ENCODE results near the gene KRTAP4-8. TPM values are rescaled to one million over a fixed set of nuclear protein-coding genes. Genes with fewer than 3 reads are reported as not detected.
"Not testable (repeated sequence)": the region's sequence is repeated elsewhere in the genome, so short reads cannot be mapped to it uniquely, and the experiment has no call there.

Gene KRTAP4-8
- total and polyA plus RNA-seq, 4 donors, result not detected

GRCh38 chr17:41140360-41141131 is 42.6 kb upstream of the KRTAP4-8 start, which contains the start of gene KRTAP4-6:
TSS of gene KRTAP4-6 (minus strand) at chr17:41140544. CDS start at chr17:41140487, 57 bp downstream.
- no peak within 1 kb of the TSS for H3K27ac ChIP-seq (ENCODE audit: low read depth in 1 of 2, low read length in 2 of 2)
- H3K36me3 ChIP-seq (ENCODE audit: control insufficient read depth in 4 of 4, insufficient read depth in 3 of 4, low read depth in 1 of 4, low read length in 3 of 4), result no peaks in the 10 kb centered on the region
- H3K4me3 ChIP-seq (ENCODE audit: low read depth in 1 of 3, low read length in 3 of 3), result no peak within 1 kb of the TSS
- no peaks in the 10 kb centered on the region for H3K4me1 ChIP-seq (ENCODE audit: control insufficient read depth in 4 of 4, insufficient read depth in 4 of 4, low read length in 3 of 4)
- TF ChIP-seq YY1 (IDR thresholded peaks at IDR 0.05), result no peak
- DNase-seq (ENCODE audit: low spot score), result no peak
- H3K9ac ChIP-seq (ENCODE audit: low read depth in 1 of 2, low read length in 2 of 2), result no peak within 1 kb of the TSS
- H3K27me3 ChIP-seq (ENCODE audit: control insufficient read depth in 4 of 4, insufficient read depth in 4 of 4, low read length in 3 of 4), result peaks cover 0 to 4% (median under 1%) of the 10 kb centered on the region in 4 donors
- 82% methylated on average over 6 of the region's 6 CpGs for WGBS
- H3K9me3 ChIP-seq (ENCODE audit: control insufficient read depth in 4 of 4, low read length in 3 of 4), result peaks cover 5 to 27% (median 11%) of the 10 kb centered on the region in 4 donors

GRCh38 chr17:41139865-41140264 is 41.9 kb upstream of the KRTAP4-8 start:
- H3K27ac ChIP-seq (ENCODE audit: low read depth in 1 of 2, low read length in 2 of 2); DNase-seq (ENCODE audit: low spot score); H3K9ac ChIP-seq (ENCODE audit: low read depth in 1 of 2, low read length in 2 of 2); H3K4me3 ChIP-seq (ENCODE audit: low read depth in 1 of 3, low read length in 3 of 3); H3K27me3 ChIP-seq (ENCODE audit: control insufficient read depth in 4 of 4, insufficient read depth in 4 of 4, low read length in 3 of 4); H3K36me3 ChIP-seq (ENCODE audit: control insufficient read depth in 4 of 4, insufficient read depth in 3 of 4, low read depth in 1 of 4, low read length in 3 of 4); H3K4me1 ChIP-seq (ENCODE audit: control insufficient read depth in 4 of 4, insufficient read depth in 4 of 4, low read length in 3 of 4): not testable (repeated sequence)
- 84% methylated on average over 12 of the region's 12 CpGs for WGBS
- H3K9me3 ChIP-seq (ENCODE audit: control insufficient read depth in 4 of 4, low read length in 3 of 4), result peaks cover 5 to 27% (median 11%) of the 10 kb centered on the region in 4 donors

DNA sequence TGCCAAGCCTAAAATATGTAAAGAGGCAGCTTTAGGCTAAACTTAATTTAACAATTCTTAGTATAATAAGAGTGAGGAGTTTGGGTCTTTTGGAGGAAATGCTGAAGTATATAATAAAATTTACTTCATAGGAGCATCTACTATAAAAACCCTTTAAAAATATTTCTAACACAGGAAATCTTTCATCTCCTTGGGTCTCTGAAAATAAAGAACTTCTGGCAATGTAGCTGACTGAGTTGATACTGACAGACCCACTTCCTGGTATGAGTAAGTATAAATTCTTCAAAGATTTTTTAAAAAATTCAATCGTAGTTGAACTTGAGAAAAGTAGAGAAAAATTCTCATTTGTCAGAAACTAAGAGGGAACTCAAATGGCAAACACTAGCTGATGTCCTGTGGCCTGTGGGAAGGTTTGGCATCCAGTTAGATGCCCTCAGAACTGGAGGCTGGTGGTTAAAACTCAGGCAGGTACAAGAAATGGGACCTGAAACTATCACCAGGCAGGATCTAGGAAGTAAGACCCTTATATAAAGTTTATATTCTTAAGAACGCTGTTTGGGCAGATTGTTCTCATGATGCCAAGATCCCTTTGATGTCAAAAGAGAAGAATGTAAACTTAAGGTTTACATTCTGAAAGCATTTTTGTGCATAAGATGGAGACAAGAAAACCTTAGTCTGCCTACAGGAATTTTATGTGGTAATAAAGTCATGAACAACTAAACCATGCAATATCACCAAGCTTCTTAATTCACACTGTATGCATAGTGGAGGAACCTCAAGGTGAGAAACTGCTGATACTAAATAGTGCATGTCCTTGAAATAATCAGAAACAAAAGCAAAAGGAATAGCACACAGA is 36.2 kb upstream of the KRTAP4-8 start:
- Histone ChIP-seq H3K36me3 (ENCODE audit: control insufficient read depth in 4 of 4, insufficient read depth in 3 of 4, low read depth in 1 of 4, low read length in 3 of 4) (no peaks in the 10 kb centered on the region), H3K27ac (ENCODE audit: low read depth in 1 of 2, low read length in 2 of 2) (no peak overlapping the region), H3K27me3 (ENCODE audit: control insufficient read depth in 4 of 4, insufficient read depth in 4 of 4, low read length in 3 of 4) (peaks cover 0 to 2% (median 0%) of the 10 kb centered on the region in 4 donors), H3K4me1 (ENCODE audit: control insufficient read depth in 4 of 4, insufficient read depth in 4 of 4, low read length in 3 of 4) (no peaks in the 10 kb centered on the region), H3K9me3 (ENCODE audit: control insufficient read depth in 4 of 4, low read length in 3 of 4) (peaks cover 0 to 4% (median 0%) of the 10 kb centered on the region in 4 donors), H3K9ac (ENCODE audit: low read depth in 1 of 2, low read length in 2 of 2) (no peak overlapping the region), H3K4me3 (ENCODE audit: low read depth in 1 of 3, low read length in 3 of 3) (no peak overlapping the region)
- DNase-seq (ENCODE audit: low spot score), result no peak
- 76% methylated on average over 2 of the region's 2 CpGs for whole genome bisulfite sequencing
- no peak for TF ChIP-seq SP1 (IDR thresholded peaks at IDR 0.05)
- TF ChIP-seq, protein P1, sequence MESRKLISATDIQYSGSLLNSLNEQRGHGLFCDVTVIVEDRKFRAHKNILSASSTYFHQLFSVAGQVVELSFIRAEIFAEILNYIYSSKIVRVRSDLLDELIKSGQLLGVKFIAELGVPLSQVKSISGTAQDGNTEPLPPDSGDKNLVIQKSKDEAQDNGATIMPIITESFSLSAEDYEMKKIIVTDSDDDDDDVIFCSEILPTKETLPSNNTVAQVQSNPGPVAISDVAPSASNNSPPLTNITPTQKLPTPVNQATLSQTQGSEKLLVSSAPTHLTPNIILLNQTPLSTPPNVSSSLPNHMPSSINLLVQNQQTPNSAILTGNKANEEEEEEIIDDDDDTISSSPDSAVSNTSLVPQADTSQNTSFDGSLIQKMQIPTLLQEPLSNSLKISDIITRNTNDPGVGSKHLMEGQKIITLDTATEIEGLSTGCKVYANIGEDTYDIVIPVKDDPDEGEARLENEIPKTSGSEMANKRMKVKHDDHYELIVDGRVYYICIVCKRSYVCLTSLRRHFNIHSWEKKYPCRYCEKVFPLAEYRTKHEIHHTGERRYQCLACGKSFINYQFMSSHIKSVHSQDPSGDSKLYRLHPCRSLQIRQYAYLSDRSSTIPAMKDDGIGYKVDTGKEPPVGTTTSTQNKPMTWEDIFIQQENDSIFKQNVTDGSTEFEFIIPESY (IDR thresholded peaks at IDR 0.05), result no peak
- no peak for TF ChIP-seq FOXA1 (IDR thresholded peaks at IDR 0.05)

GRCh38 chr17:41131979-41132378 is 34.0 kb upstream of the KRTAP4-8 start:
- Histone ChIP-seq H3K4me3 (ENCODE audit: low read depth in 1 of 3, low read length in 3 of 3) (no peak overlapping the region), H3K27me3 (ENCODE audit: control insufficient read depth in 4 of 4, insufficient read depth in 4 of 4, low read length in 3 of 4) (peaks cover 0 to 2% (median 0%) of the 10 kb centered on the region in 4 donors), H3K27ac (ENCODE audit: low read depth in 1 of 2, low read length in 2 of 2) (no peak overlapping the region), H3K9ac (ENCODE audit: low read depth in 1 of 2, low read length in 2 of 2) (no peak overlapping the region), H3K9me3 (ENCODE audit: control insufficient read depth in 4 of 4, low read length in 3 of 4) (no peaks in the 10 kb centered on the region), H3K36me3 (ENCODE audit: control insufficient read depth in 4 of 4, insufficient read depth in 3 of 4, low read depth in 1 of 4, low read length in 3 of 4) (no peaks in the 10 kb centered on the region), H3K4me1 (ENCODE audit: control insufficient read depth in 4 of 4, insufficient read depth in 4 of 4, low read length in 3 of 4) (no peaks in the 10 kb centered on the region)
- no peak for DNase-seq (ENCODE audit: low spot score)
- no peak for TF ChIP-seq HNF4A (conservative IDR thresholded peaks at IDR 0.05)
- no peak for TF ChIP-seq SP1 (IDR thresholded peaks at IDR 0.05)
- TF ChIP-seq FOXA2 (IDR thresholded peaks at IDR 0.05), result no peak
- TF ChIP-seq JUND (IDR thresholded peaks at IDR 0.05), result no peak
- no peak for TF ChIP-seq CTCF (IDR thresholded peaks at IDR 0.05; ENCODE audit: low read depth, low read length, missing input control)
- 83% methylated on average over 3 of the region's 3 CpGs for WGBS
